OCI-M2 (cell line): ENCODE measurements around the gene INCA1.

Experiments
- DNase-seq: peaks from one replicate; lab custom pipeline; 2025; ENCODE audit not compliant: unreplicated experiment; lab: John Stamatoyannopoulos, UW

Gene INCA1

DNA sequence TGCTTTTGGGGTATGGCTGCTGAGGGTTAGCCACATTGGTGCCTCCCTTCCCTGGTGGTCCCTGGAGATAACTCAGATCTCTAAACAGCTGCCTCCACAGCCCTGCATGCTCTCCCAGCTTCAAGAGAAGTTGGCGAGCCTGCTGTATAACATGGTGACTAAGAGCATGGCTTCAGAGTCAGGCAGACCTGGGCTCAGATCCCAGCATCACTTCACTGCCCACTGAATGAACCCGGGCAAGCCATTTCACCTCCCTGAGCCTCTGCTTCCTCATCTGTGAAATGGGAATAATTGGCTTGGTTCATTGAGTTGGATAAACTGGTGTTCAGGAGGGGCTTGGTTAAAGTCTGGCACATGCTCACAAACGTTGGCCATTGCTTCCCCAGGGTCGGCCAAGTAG is 17.0 kb upstream of the INCA1 start:
- DNase-seq = no peak

DNA sequence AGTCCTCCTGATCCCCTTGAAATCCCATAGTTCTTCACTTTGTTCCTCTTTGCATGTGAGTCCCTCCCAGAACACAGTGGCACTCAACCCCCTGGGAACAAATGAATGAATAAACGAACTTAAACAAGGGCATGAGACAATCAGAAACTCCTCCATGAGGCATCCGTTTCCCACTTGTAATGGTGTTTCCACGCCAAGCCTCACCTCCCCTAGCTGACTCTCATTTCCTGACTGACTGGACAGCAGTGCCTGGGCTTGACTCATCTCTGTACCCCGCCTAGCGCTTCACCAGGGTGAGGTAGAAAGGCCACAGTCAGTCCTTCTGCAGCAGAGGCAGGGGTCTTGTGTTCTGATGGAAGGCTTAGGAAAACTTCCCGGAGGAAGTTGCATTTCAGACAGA is 14.6 kb upstream of the INCA1 start:
- DNase-seq = no peak

DNA sequence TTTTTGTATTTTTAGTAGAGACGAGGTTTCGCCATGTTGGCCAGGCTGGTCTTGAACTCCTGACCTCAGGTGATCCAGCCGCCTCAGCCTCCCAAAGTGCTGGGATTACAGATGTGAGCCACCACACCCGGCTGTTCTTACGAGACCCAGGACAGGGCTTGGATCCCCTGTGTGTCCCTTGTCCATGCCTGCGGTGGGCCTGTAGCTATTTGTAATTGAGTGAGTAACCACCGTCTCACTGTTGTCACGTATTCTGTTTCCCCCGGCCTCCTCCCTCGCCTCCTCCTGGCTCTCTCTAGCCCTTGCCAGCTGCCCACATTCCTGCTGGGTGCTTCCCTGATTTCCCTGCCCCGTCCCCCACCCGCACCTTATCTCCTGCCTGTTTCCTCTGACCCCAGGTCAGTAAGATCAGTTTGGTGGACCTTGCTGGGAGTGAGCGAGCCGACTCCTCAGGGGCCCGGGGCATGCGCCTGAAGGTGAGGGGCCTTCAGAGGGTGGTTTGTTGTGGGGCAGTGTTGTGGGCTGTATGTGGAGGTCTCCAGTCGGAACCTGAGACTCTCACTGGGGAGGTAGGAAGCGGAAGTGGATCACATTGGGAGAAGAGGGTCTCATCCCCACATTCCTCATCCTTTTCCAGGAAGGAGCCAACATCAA is 6.0 kb upstream of the INCA1 start:
- DNase-seq = no peak

DNA sequence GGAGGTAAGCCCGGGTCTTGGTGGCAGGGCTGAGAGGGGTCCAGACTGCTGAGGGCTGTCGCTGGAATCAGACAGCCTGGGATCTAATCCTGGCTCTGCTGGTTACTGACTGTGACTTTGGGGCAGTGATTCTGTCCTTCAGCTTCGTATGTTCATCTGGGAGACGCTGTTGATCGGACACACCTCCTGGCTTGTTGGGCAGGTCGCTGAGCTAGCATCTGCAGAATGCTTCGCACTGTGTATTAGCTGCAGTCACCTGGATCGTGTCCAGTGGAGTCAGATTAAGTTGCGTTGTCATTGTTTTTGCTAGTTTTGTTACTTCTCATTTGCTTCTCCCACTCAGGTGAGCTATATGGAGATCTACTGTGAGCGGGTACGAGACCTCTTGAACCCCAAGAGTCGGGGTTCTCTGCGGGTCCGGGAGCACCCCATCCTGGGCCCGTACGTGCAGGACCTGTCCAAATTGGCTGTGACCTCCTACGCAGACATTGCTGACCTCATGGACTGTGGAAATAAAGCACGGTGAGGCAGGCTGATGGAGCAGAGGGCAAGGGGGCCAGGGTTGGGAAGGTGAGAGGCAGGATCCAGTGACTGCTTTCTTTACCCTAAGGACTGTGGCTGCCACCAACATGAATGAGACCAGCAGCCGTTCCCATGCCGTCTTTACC is 4.9 kb upstream of the INCA1 start:
- no peak for DNase-seq

DNA sequence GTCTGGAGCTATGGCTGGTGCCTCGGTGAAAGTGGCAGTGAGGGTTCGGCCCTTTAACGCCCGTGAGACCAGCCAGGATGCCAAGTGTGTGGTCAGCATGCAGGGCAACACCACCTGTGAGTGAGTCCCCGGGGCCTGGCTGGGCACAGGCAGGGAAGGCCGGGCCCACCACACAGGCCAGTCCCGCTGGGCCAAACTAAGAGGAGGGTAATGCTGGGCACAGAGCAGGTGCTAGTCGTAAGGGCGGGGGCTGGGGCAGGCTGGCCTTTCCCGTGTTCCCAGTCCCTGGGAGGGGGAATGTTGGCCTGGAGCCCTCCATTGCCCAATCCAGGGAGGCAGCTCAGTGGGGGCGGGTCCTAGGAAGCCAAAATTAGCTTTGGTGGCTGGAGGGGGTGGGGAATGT is 2.9 kb upstream of the INCA1 start:
- DNase-seq = no peak

DNA sequence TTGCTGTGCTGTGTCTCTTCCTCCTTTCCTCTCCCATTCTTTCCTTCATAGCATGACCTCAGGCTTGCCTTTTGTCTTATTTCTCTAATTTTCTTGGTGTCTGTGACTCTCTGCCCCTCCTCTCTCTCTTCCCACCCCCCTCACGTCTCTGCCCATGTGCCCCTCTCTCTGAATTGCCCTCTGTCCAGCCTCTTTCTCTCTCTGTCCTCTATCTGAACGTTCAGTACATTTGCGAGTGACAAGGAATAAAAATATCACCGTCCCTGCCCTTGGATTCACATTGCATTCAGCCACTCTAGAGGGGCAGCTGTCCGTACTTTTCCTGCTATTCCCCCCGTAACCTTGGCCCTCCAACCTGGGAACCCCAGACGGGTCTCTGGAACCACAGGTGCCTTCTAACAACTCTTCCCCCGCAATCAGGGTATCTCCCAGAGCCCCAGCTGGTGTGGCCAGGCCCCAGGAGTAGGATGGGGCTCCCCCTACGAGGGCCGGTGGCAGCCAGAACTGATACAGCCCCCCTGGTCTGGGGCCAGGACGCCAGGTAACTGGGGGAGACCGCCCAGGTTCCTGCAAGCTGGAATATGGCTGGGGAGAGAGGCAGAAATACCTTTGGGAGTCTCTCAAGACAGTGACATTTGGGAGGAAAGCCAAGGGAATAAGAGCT is 2.2 kb upstream of the INCA1 start:
- no peak for DNase-seq

DNA sequence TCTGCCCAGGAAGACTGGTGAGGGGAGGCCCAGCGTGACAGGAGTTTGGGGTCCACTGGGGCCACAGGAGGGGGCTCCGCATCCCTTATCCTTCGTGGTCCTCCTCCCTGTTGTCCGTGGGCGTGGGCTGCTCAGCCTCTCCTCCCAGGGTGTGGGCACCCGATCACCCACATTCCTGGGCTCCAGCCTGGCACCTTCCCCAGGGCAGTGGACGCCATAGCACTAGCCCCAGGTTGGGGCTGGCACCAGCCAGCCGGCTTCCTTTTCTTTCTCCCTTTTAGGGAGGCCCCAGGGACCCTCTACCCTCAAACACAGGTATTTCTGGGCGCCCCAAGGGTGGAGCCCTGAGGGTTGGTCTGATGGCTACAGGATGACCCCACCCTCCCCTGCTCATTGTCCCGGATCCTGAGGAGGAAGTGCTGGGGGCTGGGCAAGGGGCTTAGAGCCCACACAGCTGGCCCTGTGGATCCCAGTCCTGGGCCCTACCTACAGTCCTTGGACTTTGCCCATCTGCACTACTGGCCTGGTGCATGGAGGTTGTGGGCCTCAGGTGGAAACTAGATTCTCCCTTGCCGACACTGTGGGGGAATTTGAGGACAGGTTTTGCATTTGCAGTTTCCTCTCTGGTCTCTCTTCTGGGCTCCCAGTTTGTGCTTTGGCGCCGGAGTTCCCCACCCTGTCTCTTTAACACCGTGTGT is 1.6 kb upstream of the INCA1 start:
- DNase-seq = no peak

DNA sequence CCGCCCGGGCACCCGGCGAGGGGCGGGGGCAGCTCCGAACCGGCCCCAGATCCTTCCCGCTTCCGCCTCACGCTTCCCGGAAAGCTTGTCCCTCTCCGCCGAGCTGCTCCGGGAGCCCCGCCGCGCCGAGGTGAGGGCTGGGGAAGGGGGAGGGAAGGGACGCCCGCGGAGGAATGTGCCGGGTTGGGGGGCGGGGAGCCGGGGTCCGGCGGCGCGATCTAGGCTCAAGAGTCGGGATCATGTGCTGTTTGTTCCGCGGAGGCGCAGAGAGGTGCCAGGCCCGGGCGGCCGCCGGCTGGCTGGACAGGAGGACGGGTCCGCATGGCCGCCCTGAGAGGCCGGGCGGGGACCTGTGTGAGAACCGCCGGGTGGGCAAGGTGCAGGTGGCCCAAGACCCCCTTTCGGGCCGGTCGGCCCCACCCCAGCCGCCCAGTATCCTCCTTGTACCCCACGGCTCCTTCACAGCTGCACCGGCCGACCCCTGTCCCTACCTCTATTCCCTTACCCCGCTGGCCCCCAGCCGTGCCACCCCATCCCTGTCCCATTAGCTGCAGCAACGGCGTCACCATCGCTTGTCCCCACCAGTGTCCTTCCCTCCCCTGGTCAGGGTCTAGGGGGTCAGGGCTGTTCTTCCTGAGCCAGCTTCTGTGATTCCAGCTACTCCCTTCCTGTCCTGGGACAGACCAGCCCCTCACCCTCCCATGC is 857 bp upstream of the INCA1 start:
- DNase-seq = no peak

DNA sequence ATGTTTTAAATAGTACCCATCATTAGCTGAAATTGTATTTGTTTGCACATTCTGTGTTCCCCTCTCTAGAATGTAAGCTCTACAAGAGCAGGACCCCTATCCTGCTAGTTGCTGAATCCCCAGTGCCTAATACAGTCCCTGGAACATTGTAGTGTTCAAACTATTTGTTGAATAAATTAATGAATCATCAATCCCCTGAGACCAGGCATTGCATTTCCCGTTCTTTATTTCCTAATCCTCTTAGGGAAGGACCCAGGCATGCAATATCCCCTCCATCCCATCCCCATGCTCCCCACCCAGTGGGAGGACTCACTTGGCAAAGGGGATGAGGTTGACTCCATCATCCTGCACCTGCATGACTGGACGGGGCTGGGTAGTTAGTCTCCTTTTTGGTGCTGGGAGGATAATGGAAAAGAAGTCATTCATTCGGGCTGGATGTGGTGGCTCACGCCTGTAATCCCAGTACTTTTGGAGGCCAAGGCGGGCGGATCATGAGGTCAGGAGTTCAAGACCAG is 3.2 kb downstream of the INCA1 start:
- DNase-seq = no peak

DNA sequence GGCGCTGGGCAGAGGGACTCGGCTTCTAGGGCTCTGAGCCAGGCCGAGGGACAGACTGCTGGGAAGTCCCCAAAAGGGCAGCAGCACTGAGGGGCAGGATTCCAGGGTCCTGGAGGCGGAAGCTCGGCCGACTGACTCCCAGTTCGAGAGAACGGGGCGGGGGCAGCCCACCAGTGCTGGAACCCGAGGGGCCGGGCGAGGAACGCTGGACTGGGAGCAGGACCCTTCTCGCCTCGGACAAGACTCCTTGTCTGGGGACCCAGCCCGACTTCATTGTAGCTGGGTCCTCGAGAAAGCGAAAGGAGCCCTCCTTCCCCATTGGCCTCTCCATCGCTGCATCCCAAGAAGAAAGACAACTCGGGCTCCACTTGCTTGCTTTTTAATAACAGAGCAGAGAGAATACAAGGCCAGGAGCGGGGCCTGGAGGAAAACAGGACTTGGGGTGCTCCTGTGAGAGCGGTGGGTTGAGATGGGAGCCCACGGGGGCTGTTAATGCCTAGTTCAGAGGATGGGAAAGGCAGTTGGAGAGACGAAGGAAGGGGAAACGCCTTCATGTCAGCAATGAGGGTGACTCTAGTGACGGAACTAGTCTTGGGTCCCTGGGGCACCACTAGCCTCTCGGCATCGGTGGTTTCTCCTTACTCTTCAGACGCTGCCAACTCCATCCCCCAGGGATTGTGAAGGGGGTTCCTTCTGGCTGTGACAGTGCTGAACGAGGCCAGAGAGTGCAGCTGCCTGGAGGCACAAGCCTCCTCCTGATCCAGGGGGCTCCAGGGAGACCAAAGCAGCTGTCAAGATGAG is 9.4 kb downstream of the INCA1 start:
- no peak for DNase-seq

DNA sequence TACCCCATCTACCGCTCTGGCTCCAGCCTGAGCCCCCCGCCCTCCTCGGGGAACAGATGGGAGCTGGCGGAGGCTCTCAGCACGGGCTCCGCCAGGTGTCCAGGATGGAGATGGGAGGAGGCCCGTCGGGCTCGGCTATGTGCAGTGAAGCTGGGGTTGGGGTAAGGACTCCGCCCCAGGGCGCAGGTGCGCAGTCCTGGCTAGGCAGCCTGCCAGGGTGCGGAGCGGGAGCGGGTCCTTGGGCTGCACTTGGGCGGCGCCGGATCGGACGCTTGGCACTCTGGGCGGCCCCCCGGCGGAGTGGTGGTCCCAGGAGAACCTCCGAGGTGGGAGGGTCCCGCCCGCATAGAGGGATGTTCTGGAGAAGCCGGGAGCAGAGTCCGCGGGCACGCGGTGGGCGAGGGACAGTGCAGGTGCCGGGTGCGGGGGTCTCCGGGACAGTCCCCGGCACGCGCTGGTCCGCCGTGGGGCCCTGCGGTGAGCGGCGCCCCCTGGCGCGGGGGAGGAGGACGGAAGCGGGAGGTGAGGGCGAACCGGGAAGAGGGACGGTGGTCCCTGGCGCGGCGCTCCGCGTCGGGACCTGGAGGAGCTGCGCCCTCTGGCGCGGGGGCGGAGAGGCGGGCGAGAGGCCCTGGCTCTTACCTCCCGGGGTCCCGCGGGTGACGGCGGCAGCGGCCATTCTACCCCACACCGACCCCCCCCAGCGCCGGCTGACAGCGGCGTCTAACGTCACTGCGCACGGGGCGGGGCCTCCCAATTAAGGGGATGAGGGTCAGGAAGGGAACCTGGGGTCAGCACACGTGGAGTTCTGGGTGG is 10.2 kb downstream of the INCA1 start, which contains the start of gene CAMTA2:
TSS of gene CAMTA2 (minus strand) at position 725 of the 816 bp plus-strand sequence. CDS start 1,453 bp downstream, outside the sequence.
- peak; percentile 36 for DNase-seq

DNA sequence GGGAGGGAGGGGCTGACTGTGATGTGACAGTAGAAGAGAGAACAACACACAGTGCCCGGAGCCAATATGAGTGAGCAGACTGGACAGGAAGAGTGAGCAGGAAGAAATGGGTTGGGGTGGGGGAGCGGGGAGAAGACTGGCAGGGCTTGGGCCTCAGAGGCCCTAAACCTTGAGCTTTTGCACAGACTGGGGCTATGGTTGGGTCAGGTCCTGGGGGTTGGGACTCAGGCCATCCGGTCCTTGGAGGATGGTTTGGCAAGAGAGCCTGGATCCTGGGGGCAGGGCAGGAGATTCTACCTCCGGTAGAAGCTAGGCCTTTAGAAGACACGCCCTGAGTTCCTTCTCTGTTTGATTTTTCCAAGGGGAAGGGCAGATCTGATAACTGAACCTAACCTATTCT is 10.9 kb downstream of the INCA1 start:
- no peak for DNase-seq

DNA sequence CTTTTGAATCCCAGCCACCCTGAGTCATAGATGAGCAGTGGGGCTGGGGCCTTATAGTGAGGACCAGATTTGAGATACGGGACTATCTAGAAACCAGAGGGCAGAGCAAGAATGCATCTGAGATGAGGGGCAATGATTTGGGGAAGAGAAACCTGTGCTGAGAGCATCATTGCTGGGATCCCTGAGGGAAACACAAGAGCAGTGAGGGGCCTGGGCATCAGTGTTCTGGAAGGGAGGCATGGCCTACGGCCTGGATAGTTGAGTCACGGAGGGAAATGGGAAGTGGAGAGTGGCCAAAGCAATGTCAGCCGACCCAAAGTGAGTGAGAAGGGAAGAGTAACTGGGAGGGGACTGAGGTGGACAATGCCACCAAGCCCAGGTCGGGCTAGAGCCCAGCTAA is 15.0 kb downstream of the INCA1 start:
- no peak for DNase-seq

DNA sequence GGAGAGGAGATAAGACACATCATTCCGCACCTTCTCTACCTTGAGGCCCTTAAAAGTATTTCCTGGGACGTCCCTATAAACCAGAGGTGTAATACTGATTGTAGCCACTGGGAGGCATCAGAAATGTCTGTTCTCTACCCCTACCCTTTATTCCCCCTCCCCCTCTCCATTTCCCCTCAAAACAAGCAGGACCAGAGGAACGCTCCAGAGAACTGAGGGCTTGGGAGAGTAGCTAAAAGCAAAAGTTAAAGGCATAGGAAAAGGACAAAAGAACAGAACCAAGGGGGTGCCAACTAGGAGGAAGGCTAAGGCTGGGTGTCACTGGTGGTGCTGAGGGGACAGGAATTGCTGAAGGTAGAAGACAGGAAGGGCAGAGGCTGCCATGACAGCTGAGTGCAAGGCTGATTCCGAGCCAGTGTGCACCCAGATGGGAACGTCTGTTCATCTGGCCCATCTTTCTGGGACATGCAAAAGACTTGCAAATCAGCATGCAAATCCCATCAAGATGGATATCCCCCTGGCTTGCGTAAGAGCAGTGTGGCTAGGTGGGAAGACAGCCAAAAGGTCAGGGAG is 16.6 kb downstream of the INCA1 start:
- peak; percentile 27 for DNase-seq

DNA sequence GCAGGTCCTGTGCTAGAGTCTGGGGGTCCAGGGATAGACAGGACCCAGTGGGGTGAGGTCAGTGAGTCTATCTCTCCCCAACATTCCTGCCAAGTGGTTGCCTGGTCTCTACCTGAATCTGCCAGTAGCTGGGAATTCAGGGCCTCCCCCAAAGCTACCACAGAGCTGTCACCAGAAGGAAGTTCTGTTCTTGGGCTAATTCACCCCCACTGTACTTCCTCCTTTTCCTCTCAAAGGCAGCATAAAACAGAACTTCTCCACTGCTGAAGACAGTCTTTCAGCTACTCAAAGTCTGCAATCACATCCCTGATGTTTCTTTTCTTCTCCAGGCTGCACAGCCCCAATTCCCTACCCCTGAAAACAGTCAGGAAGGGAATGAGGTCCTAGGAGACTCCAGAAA is 18.6 kb downstream of the INCA1 start:
- no peak for DNase-seq

DNA sequence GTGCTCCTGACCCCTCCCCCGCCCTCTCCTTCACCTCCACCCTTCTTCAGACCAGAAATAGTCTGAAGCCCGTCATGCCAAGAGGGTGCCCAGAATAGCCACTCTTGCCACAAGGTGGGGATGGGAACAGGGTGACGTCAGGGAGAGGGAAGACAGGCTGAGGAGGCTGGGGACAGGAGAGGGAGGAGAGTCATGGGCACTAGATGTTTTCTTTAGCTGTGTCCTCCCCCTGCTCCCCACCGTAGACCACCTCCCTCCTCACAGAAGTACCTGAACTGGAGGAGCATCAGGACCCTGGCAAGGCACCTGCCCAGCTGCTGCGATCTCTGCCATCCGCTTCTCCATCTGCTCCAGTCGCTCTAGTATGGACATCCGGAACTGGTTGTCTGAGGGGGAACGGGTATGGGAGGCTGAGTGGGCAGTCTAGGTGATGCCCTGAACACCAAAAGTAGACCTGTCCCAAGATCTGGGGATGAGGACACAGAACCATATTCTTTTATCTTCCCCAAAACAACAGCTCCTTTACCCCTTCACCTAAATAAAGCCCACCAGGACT is 23.1 kb downstream of the INCA1 start:
- DNase-seq = no peak

DNA sequence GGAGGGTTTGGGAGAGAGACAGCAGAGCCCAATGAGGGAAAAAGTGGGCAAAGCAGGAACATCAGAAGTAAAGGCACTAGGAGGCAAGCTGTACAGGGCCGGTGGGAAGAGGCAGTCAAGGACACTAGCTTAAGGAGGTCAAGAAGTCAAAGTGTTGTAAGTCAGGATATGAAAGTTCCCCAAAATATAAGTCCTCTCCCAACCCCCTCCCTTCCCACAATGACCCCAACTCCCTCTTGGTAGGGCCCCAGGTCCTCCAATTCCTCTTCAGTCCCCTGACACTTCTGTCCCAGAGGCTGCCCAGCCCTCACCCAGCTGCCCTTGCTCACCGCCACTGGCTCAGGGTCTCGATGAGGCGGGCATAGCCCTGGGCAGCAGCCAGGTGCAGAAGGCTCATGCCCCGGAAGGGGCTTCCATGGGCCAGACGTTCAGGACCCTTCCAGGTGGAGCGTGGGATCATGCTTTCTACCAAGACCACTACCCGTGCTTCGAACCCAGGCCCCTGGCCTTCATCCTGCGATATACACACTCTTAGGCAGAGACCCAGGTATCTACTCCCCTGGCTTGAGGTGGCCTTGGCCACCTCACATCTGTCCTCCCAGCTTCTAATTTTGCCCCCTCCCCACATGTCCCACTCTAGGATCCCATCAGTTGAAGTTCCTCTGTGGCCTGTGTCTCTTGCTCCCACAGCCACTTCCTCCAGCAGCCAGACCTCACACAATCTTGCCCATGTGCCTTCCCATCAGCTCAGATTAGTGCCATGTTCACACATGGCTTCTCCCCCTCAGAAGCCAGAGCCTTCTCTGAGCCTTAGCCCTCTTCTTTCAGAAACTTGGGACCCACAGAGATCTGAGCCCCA is 23.8 kb downstream of the INCA1 start:
- no peak for DNase-seq

DNA sequence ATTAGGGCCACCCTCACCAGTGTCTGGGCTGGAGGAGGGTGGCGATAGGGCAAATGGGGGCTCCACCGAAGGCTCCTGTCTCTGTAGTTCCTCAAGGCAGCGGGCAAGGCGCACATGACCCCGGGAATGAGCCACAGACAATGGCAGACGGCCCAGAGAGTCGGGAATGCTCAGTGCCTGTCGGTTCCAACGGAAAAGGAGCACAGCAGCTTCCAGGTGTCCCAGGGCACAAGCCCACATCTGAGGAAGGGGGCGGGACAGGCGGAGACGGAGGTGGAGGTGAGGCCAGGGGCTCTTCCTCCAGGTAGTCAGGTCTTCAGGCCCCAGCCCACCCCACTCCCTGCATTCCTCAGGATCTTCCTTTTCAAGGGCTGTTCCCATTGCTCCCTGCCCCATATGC is 24.6 kb downstream of the INCA1 start:
- DNase-seq = no peak
